HEK293T (cell line): ENCODE results near the gene MECR.

Source experiments
- CTCF ChIA-PET: fragments of 350-600 bp; formaldehyde crosslinking; extraction: SDS; loops from one replicate; lab custom pipeline; 2021; ENCODE audit warnings: antibody characterized with exemption, inconsistent platforms; lab: Yijun Ruan, JAX
- POLR2A ChIA-PET: fragments of 350-600 bp; formaldehyde crosslinking; extraction: SDS; loops from one replicate; lab custom pipeline; 2020; ENCODE audit warnings: antibody characterized with exemption, inconsistent platforms; lab: Yijun Ruan, JAX
- DNase-seq: peaks from one replicate; pipeline ENCODE4 v3.0.0; 2012; ENCODE audit warnings: mixed read lengths; ENCODE audit errors: extremely low spot score
- BHLHE40 ChIP-seq: fragments of 450-650 bp; IDR thresholded peaks from 2 replicates; pipeline ENCODE4 v1.6.1; 2016; ENCODE audit warnings: mild to moderate bottlenecking, moderate library complexity, borderline replicate concordance
- CTBP1 ChIP-seq: fragments of 450-650 bp; IDR thresholded peaks from 2 replicates; pipeline ENCODE4 v1.6.1; 2016; ENCODE audit warnings: borderline replicate concordance
- FOXA1 ChIP-seq: fragments of 450-650 bp; IDR thresholded peaks from 2 replicates; pipeline ENCODE4 v1.6.1; 2016; ENCODE audit warnings: mild to moderate bottlenecking
- FOXK2 ChIP-seq: fragments of 450-650 bp; IDR thresholded peaks from 2 replicates; pipeline ENCODE4 v1.6.1; 2016; ENCODE audit warnings: mild to moderate bottlenecking
- FOXM1 ChIP-seq: fragments of 450-650 bp; IDR thresholded peaks from 2 replicates; pipeline ENCODE4 v1.6.1; 2017; ENCODE audit warnings: mild to moderate bottlenecking, borderline replicate concordance
- HDGF ChIP-seq: fragments of 450-650 bp; IDR thresholded peaks from 2 replicates; pipeline ENCODE4 v1.6.1; 2017; ENCODE audit warnings: antibody characterized with exemption, borderline replicate concordance
- L3MBTL2 ChIP-seq: fragments of 450-650 bp; conservative IDR thresholded peaks from 2 replicates; pipeline ENCODE4 v1.6.1; 2016; ENCODE audit warnings: mild to moderate bottlenecking
- LEF1 ChIP-seq: fragments of 450-650 bp; IDR thresholded peaks from 2 replicates; pipeline ENCODE4 v1.6.1; 2017; ENCODE audit warnings: mild to moderate bottlenecking, borderline replicate concordance
- NFRKB ChIP-seq: fragments of 450-650 bp; IDR thresholded peaks from 2 replicates; pipeline ENCODE4 v1.6.1; 2016; ENCODE audit warnings: mild to moderate bottlenecking, moderate library complexity
- PKNOX1 ChIP-seq: fragments of 450-650 bp; IDR thresholded peaks from 2 replicates; pipeline ENCODE4 v1.6.1; 2016
- SP1 ChIP-seq: fragments of 450-650 bp; IDR thresholded peaks from 2 replicates; pipeline ENCODE4 v1.6.1; 2017
- SUZ12 ChIP-seq: fragments of 450-650 bp; IDR thresholded peaks from 2 replicates; pipeline ENCODE4 v1.6.1; 2016; ENCODE audit warnings: mild to moderate bottlenecking
- TARDBP ChIP-seq: fragments of 450-650 bp; IDR thresholded peaks from 2 replicates; pipeline ENCODE4 v1.6.1; 2016
- ZNF384 ChIP-seq: fragments of 450-650 bp; IDR thresholded peaks from 2 replicates; pipeline ENCODE4 v1.6.1; 2016

MECR gene

GRCh38 chr1:29144178-29144577 lies 86.6 kb downstream of the MECR start:
- no peak for DNase-seq
- TF ChIP-seq NFRKB (no peak), SP1 (no peak), FOXA1 (no peak), FOXM1 (no peak), L3MBTL2 (no peak), BHLHE40 (no peak), PKNOX1 (no peak), LEF1 (no peak), FOXK2 (no peak), CTBP1 (no peak), SUZ12 (no peak), HDGF (no peak)
- ChIA-PET POLR2A (interaction anchor here (0.8 to 2.7 kb wide), 2 partner anchors 9 to 38 kb away, joined by 3 to 9 read pairs; partner anchors contain the start of gene SRSF4), CTCF (no interaction called here)

GRCh38 chr1:29142714-29143113 lies 88.0 kb downstream of the MECR start:
- ChIA-PET CTCF (interaction anchor here (0.7 to 1.5 kb wide), 3 partner anchors 12 to 407 kb away, joined by 3 to 4 read pairs (median 3); no protein-coding TSS in a partner anchor), POLR2A (interaction anchor here (2.7 kb wide), 1 partner anchor 39 kb away, joined by 9 read pairs; the partner anchor contains the start of gene SRSF4)
- DNase-seq, result no peak
- TF ChIP-seq BHLHE40 (no peak), FOXM1 (no peak), SP1 (no peak), ZNF384 (no peak), L3MBTL2 (no peak), LEF1 (no peak), FOXK2 (no peak), FOXA1 (no peak), TARDBP (no peak)
